Measurements from ENCODE around the gene UBXN6.
A peak's percentile ranks its signal among the peaks of the same experiment; 100 is the strongest.

UBXN6 gene

DNA sequence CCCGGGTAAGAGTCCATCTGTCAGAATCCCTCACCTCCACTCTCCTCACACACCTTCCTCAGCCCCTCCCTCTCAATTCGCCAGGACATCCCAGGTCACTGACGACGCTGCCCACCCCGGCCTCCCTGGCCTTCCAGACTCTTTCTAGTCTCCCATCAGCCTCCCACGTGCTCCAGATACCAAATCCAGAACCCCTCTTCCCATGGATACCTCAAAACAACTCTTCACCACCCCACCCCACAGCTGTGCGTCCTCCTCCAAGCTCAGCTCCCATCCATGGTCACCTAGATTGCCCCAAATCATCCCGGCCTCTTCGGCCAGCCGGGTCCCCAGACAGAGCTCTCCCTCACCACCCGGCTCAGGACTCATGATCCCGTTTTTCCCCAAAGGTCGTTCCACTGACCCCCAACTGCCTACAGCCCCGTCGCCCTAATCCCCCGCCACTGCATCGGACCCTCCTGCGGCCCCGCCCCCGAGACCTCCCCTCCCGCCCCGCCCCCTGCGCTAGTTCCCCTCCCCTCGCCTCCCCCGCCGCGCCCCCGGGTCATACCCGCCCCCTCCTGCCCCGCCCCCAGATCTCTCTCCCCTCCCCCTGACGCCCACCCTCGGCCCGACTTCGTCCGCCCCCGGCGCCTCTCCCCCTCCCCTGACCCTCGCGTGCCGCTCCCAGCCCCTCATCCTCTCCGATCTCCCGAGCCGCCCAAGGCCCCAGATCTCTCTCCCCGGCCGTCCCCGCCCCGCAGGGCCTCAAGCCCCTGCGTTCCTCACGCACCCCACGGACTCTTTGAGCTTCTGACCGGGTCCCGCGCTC lies 546 bp downstream of the UBXN6 start:
- DNase-seq (ENCODE audit: low read depth in 2 of 3, low spot score in 1 of 3), result peak in 2 of 3 donors; percentile 19 to 34

DNA sequence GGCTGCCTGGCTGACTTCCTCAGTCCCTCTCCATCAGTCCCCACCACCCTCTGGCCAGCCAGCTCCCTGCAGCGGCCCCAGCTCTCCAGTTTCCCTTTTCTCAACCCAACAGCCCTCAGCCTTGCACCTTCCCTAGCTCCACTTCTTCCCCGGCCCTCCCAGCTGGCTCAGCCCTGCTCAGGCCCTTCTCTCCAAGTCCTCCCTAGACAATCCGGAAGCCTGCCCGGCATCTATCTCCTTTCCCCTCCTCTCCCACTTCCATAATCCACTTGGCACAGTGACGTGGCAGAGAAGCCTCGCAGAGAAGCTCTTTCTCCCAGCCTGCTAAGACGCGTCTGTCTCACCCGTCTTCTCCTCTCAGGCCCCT lies 1.1 kb downstream of the UBXN6 start:
- no peak for DNase-seq (ENCODE audit: low read depth in 2 of 3, low spot score in 1 of 3)

DNA sequence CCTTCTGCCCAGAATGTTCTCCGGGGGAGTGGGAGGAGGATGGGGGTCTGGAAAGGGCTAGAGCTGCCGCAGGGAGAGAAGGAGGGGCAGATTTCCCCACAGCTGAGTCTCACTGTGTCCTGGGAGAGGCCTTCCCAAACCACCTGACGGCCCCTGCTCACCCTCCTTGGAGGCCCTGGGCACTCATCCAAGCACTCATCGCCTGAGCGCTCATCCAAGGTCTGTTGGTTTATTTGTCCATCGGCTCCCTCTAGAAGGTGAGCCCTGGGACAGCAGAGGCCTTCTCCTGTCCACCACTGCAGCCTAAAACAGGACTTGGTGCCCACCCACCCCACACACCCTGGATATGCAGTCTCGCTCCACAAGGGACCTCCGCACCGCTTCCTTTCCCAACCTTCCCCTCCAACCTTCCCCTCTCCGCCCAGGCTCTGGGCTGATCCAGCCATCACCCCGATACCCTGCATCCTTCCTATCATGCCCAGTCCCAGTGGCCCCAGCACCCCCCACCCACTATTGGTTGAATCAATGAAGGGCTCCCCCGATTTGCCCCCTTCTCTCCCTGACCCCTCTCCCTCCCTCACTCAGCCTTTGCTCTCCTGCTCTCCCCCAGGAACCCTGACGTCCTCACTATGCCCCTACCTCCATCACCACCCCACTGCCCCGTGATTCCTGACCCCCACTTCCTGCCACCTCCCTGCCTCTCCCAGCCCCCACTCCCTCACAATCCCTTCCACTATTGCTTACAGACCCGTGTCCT lies 1.7 kb downstream of the UBXN6 start:
- no peak for DNase-seq (ENCODE audit: low read depth in 2 of 3, low spot score in 1 of 3)

DNA sequence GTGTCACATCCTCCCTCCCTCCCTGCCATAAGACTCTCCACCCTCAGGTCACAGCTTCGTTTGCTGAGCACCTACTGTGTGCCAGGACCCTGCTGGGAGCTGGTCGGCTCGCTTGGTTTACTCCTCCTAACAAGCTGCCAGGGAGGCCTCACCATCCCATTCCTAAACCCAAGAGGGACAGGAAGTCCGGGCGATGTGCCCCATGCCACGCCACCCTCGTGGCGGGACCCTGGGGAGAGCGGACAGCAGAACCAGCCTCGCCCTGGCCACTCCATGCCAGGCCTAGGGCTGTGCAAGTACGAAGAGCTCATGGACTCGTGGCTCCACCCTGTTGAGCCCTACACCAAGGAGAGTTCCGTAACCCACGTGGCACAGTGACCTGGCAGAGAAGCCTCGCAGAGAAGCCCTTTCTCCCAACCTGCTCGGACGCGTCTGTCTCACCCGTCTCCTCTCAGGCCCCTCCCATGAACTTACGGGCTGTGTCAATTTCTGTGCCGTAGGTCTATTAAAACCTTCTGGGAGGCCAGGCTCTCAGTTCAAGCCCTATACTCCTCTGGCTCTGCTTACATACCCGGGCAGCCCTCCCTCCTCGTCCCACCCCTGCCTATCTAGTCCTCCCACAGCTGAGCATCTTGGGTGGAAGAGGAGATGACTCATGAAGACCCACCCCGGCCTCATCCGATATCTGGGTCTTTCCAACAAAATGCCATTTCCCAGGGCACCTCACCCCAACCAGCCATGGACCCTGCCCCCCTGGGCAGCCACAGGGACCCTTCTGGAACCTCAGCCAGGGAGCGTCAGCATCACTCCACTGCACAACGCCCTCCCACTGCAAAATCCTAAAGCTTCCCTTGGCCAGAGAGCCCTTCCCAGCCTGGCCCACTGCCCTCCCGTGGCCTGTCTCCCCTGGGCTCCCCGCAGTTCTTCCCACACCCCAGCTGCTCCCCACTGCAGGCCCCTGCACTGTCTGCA lies 2.6 kb downstream of the UBXN6 start:
- DNase-seq (ENCODE audit: low read depth in 2 of 3, low spot score in 1 of 3), result no peak

DNA sequence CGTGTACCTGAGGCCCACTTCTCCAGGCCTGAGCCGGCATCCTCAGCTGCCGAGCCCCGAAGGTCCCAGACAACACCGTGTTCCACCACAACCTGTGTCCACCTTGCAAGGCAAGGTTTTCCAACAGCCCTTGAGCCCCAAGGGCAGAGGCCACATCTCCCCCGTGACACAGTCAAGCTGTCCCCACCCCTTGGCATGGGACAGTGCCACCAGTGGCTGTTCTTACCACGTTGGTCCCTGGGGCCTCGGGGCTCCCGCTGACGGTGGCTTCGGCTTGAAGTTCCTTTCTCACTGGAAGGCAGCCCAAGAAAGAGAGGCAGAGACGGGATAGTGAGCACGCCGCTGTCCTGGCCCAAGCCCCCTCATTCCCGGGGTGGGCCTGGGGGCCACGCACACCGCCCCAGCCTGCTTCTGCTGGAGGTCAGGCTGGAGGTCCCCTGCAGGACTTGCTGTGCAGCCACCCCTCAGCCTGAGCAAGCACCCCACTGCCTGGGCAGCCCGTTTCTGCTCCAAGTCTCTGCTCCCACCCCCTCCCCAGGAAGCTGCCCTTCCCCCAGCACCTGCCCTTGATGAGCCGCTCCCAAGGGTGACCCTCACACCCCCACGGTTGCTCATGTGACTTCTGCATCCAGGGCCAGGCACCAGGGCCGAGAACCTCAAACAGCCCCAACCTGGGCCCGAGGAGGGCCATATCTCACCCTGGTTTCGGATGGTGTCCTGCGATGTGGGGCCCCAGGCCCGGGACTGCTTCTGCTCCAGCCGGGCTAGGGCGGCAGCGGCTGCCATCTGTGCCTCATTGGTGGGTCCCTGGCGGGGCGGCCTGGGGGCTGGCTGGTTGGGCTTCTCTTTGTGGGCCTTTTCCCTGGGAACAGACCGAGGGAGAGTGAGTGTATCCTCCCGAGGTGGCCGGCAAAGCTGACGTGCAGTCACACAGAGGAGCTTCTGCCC lies 4.1 kb downstream of the UBXN6 start:
- DNase-seq (ENCODE audit: low read depth in 2 of 3, low spot score in 1 of 3), result no peak

DNA sequence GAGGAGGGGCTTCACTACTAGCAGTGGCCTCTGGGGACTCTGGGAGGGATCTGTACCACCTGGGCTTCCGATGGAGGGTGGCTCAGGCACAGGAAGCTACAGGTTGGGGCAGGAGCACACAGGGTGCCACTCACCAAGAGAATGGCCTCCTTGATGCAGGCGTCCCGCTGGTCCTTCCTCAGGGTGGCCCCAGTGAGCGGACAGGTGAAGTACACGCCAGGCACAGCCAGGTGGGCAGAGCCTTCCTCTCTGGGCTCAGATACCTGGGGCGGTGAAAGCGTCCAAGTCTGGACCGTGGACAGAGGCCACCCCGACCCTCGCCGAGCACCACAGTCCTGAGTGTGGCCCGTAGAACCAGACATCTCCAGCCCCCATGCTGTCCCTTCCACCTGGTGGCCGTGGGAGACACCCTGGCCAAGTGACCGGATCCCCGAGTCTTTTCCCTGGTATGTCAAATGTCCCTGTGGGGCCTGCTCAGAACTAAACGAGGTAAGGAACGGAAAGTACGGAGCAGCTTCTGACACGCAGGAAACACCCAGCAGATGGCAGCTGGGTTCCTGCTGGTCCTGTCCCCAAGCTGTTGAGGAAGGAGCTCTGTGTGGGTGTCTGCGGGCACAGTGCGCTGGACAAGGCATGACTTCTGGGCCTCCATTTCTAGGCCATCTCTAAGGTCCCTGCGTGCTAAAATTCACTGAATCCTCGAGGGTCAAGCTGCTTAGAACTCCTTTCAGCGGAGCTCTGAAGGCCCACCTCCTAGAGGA lies 5.2 kb downstream of the UBXN6 start:
- no peak for DNase-seq (ENCODE audit: low read depth in 2 of 3, low spot score in 1 of 3)

DNA sequence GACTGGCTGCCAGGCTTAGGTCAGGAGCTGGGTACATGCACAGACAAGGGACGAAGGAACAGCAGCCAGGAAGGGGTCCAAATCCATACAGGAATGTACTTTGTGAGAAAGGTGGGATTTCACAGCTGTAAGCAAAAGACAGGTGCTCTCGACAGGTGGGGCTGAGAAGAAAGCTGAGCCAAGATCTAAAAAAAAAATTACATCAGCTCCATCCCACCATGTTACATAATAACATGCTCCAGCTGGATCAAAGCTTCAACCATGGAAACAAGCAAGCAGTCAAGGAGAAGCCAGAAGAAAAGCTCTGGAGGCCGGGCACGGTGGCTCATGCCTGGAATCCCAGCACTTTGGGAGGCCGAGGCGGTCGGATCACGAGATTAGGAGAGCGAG lies 8.0 kb downstream of the UBXN6 start:
- no peak for DNase-seq (ENCODE audit: low read depth in 2 of 3, low spot score in 1 of 3)

DNA sequence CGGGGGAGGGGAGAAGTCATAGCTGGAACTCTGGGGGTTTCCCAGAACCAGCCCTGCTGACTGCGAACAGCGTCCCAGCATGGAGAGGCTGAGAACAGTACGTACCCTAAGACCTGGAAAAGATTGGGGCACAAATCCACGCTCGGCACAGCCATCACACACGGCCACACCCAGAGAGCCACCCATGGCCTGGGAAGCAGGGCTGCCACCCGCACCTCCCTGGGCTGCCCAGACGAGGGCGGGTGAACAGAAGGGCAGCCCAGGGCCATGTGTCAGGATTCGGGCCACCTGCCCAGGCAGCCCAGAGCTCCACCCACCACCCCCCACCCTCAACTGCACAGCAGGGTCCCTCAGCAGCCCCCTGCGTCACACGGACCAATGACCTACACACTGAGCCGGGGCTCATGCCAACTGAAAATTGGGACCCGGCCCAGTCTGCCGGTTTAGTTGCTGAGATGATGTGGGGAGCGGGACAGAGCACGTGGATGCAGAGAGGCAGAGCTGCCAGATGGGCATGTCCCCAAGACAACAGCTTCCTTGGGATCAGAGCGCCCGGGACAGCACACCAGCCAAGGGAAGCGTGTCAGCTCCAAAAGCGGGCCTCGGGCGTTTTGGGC lies 8.5 kb downstream of the UBXN6 start:
- no peak for DNase-seq (ENCODE audit: low read depth in 2 of 3, low spot score in 1 of 3)

DNA sequence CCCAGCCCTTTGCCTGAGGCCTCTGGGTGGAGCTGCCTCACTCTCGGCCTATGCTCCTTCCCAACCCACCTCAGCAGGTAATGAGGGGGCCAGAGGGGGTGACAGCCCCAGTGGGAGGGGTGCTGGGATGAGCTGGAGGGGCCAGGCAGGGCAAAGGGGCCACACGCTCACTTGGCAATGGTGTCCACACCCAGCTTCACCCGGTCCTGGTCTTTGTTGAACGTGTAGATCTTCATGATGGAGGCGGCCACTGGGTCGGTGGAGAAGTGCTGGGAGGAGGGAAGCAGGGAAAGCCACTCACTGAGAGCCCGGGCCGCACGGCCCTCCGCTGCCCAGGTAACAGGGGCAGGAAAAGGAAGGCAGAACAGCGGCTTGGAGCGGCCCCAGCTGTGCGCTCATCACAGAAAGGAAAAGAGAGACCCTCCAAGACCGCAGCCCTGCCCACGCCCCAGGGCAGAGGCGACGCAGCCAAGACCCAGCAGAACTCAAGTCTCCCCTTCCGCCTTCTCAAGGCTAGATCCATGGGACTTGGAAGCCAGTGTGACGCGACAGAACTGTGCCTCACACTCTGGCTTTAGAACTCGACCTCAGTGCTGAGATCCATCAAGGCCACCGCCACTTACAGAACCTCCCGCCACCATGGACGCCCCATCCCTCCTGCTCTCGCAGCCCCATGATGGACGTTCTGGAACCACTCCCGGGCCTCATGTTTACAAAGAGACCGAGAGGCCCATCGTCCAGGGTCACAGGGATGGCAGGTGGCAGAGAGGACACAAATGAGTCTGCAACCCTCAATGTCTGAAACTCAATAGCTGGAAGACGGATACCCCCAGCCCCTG lies 9.2 kb downstream of the UBXN6 start:
- DNase-seq (ENCODE audit: low read depth in 2 of 3, low spot score in 1 of 3), result no peak

DNA sequence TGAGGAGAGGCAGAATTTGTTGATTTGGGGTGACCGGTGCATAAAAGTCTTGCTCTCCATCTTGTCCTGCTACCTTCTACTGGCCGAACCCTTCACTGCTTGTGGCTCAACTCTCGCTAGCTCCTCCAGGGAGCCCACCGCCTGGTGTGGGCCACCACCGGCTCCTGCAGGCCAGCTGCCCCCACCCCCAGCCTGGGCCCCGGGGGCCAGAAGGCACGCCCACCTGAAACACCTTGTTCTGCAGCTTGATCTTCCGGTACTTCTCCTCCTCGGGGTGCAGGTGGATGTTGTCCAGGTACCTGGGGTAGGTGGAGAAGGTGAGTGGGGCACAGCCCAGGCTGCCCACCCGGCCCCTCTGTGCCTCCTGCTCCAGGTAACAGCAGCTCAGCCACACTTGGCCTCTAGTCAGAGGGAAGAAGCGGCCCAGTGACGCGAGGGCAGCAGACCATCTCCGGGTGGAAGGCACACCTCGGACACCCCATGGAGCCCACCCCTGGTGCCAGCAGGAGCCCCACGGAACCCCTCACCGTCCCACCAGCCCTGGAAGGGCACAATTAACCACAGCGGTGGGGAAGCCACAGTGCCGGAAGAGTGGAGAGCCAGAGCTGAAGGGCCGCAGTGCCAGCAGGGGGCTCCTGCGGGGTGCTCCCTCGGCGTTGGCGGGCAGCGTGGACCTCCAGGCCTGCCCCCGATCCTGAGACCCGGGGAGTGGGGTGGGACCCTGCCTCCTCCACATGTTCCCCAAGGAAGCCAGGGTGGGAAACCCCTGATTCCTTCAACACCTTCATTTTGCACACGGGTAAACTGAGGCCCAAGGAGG lies 10.1 kb downstream of the UBXN6 start:
- DNase-seq (ENCODE audit: low read depth in 2 of 3, low spot score in 1 of 3), result no peak

DNA sequence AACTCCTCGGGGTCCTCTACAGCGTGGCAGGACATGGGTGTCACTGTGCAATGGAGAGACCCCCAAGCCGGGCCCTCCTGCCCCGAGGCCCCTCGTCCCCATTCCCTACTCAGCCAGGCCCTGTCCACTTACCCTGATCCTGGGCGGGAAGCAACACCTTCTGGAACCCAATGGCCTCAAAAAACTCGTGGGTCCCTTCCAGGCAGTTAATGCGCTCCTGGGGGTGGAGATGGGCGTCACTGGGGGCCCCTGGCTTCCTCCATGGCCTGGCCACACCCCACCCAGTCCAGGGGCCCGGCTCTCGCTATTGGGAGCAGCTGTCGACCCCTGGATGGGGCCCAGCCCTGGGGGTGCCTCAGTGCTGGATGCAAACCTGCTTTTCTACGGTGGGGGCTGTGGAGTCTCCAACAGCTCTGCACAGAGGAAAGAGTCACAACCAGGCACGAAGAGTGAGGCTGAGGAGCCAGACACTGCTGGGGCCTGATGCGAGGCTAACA lies 10.8 kb downstream of the UBXN6 start:
- no peak for DNase-seq (ENCODE audit: low read depth in 2 of 3, low spot score in 1 of 3)

DNA sequence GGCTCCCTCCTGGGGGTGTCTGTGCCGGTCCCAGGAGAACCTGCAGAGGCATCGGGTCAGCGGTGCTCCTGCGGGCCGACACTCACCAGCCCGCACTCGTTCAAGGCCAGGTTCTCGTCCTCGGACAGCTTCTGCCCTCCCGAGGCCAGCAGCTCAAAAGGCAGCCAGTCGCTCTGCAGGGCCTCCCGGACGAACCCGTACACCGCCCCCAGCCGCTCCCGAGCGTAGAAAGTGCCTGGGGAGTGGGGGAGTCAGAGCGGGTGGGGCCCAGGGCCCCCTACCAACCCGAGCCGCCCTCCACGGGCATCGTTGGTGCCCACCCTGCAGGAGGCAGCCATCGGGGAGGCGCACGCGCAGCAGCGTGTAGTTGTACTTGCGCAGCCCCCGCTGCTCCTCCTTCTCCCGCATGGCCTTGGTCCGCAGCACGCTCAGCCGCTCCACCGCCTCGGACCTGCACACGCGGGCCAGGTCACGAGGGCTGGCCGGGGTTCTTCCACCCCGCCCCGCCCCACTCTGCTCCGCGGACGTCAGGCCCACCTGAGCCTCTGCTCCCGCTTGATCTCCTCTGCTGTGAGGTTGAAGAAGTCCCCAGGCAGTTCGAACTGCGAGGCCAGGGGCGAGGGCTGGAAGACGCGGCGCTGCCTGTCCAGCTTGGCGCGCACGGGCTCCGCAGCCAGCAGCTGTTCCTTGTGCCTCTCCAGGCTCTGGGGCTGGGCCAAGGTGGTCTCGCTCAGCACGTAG lies 11.5 kb downstream of the UBXN6 start:
- DNase-seq (ENCODE audit: low read depth in 2 of 3, low spot score in 1 of 3), result no peak

DNA sequence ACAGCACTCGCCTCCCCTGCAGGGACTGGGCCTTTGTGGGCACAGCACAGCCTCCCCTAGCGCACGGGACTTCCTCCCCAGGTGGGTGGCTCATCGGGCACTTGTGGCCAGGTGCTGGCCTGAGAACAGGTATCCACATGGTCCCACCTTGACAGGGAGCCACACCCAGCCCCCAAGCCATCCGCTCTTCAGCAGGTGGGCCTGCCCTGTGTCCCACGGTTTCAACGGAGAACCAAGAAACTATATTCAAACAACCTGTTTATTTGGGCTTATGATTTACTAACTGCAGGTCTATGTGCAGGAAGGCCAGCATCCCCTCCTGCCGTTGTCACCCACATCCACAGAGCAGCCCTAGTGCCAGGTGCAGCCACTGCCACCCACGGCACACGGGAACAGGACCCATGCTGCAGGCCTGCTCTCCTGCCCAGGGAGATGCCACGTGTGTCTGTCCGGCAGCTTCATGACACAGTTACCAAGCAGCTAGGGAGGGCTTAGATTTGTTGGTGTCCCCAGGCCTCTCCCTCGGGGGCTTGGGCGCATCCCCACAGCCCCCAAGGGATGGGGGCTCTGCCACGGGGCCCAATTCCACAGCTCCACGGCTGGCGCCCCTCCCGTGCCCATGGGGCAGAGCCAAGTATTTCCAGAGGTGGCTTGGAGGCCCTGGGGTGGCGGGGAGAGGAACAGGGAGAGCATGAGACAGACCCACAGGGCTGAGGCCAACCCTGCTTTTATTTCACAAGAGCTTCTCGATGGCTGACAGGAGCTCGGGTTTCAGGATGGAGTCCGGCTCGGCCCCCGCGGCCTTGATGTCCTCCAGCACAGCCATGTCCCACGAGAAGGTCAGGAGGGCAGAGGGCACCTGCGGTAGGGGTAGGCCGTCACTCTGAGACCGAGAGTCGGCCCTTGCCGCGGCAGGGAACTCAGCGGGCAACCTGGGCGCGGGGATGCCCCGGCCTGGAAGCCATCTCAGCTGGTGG lies 12.5 kb downstream of the UBXN6 start:
- DNase-seq (ENCODE audit: low read depth in 2 of 3, low spot score in 1 of 3), result no peak

DNA sequence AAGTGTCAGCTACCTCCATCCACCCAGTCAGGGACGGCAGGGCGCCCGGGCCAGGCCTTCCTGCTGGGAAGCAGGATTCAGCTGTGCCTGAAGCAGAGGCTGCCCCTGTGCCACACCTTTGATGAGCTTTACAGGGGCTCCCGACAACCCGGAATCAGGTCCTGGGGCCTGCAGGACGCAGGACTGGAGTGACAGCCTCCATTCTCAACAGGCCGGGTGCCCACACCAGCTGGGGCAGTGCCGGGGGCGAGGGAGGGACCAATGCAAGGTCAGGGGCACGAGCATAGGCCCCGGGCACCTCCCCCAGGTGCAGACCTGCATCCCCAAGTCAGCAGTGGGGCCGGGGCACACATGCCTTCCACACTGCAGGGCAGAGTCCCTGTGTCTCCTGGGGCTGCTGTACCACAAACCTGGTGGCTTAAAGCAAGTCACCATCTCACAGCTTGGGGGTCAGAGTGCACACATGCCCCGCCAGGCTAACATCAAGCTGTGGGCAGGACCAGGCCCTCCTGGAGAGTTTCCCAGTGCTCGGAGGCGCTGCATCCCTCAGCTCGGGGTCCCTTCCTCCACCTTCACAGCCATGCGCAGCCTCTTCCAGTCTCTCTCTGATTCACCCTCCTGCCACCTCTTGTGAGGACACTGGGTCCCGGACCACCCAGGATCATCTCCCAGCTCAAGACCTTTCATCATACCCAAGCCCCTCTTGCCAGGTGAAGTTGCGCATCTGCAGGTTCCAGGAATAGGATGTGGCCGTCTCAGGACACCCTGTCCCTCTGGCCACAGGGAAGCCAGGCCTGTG lies 13.4 kb downstream of the UBXN6 start:
- no peak for DNase-seq (ENCODE audit: low read depth in 2 of 3, low spot score in 1 of 3)

DNA sequence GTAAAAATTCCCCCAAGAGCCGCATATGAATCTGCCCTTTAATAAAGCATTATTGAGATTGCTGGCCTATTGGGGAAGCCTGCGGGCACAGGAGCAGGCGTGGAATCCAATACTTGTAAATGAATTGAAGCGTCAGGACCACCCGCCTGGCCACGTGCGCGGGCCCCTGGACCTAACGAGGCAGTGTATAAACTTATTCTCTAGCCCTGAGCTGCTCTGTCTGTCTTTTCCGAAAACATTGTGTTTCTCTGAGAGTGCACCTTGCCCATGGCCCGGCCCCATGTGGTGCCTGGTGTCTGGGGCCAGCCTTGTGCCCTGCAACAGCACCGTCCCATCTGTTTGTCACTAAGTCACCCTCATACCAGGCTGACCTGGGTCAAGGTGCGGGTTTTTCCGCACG lies 14.4 kb downstream of the UBXN6 start:
- DNase-seq (ENCODE audit: low read depth in 2 of 3, low spot score in 1 of 3), result no peak
